Fibroblast of lung (primary cell): ENCODE data around the gene PTCRA.

ENCODE experiments used
- CTCF ChIP-seq, 2 donors: IDR thresholded peaks in 1 of 2; conservative IDR thresholded peaks in 1 of 2; 1 replicate in 1 of 2; 2 replicates in 1 of 2; pipeline ENCODE4 v1.5.1; 2011 to 2012; ENCODE audit warnings: low read length in 2 of 2, control low read depth in 1 of 2, inconsistent platforms in 1 of 2, low read depth in 1 of 2, mild to moderate bottlenecking in 1 of 2
- EZH2 ChIP-seq: IDR thresholded peaks from 2 replicates; pipeline ENCODE4 v1.5.1; 2012; ENCODE audit warnings: low read length, control low read depth, mild to moderate bottlenecking; ENCODE audit errors: missing control alignments

- TF ChIP-seq EZH2 (no peak), CTCF (conservative IDR thresholded peaks at IDR 0.05 in 1 of 2, IDR thresholded peaks at IDR 0.05 in 1 of 2; ENCODE audit: low read depth in 1 of 2, low read length in 2 of 2) (no peak)
Observed at GRCh38 chr6:42938428-42938796, 22.6 kb downstream of the PTCRA start.
